ENCODE data around the gene MGAT4A. TPM values are rescaled to one million over a fixed set of nuclear protein-coding genes. Genes with fewer than 3 reads are reported as not detected.

MGAT4A gene
- total RNA-seq, 2 experiments from 2014 or later: 124 to 152 TPM

GRCh38 chr2:98572211-98572610 is 158.7 kb downstream of the MGAT4A start:
- Mint-ChIP-seq H3K4me3 (no peak overlapping the region), H3K27ac (no peak overlapping the region), H3K4me1 (peaks cover 1% of the 10 kb centered on the region), H3K9me3 (no peaks in the 10 kb centered on the region), H3K27me3 (no peaks in the 10 kb centered on the region), H3K36me3 (peaks cover 11% of the 10 kb centered on the region)
- no peak for DNase-seq
- POLR2A ChIA-PET: no interaction called here
- ATAC-seq (ENCODE audit: low read depth): no peak

GRCh38 chr2:98571796-98572195 is 159.1 kb downstream of the MGAT4A start:
- Mint-ChIP-seq H3K9me3 (no peaks in the 10 kb centered on the region), H3K27ac (no peak overlapping the region), H3K27me3 (no peaks in the 10 kb centered on the region), H3K36me3 (peaks cover 11% of the 10 kb centered on the region), H3K4me1 (peaks cover 1% of the 10 kb centered on the region), H3K4me3 (no peak overlapping the region)
- no peak for DNase-seq
- POLR2A ChIA-PET: no interaction called here
- ATAC-seq (ENCODE audit: low read depth): no peak

DNA sequence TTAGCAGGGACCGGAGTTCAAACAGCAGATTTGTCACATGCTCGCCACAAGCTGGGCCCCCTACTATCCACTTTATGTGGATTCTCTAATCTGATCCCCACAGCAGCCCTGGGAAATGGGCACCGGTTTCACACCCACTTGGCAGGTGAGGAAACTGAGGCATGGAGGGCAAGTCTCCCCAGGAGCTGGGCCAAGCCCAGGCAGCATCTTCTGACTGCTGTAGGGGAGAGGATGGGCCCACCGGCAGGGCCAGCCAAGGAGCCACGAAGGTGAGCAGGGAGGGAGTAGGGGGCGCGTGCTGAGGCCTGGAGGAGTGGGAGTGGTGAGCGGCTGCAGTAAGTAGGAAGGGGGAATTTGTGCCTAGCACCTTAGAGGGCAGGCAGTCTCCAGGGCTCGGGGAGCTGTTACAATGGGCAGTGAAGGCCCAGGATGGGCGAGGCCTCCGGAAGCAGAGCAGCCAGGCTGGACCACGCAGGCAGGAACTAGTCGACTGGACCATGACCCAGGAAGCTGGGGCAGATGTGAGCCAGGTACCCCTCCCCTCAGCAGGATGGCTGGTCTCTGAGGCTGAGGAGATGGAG is 159.7 kb downstream of the MGAT4A start:
- peaks cover 15% of the 10 kb centered on the region for H3K36me3 Mint-ChIP-seq
- no peak overlapping the region for H3K27ac Mint-ChIP-seq
- no peak overlapping the region for H3K4me3 Mint-ChIP-seq
- no peaks in the 10 kb centered on the region for H3K9me3 Mint-ChIP-seq
- POLR2A ChIA-PET: interaction anchor here (0.6 kb wide), 1 partner anchor 13 kb away, joined by 3 read pairs; no protein-coding TSS in a partner anchor
- H3K27me3 Mint-ChIP-seq: no peaks in the 10 kb centered on the region
- H3K4me1 Mint-ChIP-seq: peaks cover 3% of the 10 kb centered on the region
- ATAC-seq (ENCODE audit: low read depth) (no peak), DNase-seq (no peak)

- no peak overlapping the region for H3K4me3 Mint-ChIP-seq
- peaks cover 19% of the 10 kb centered on the region for H3K36me3 Mint-ChIP-seq
- no peak for ATAC-seq (ENCODE audit: low read depth)
- peaks cover 6% of the 10 kb centered on the region for H3K4me1 Mint-ChIP-seq
- no peaks in the 10 kb centered on the region for H3K27me3 Mint-ChIP-seq
- H3K9me3 Mint-ChIP-seq: no peaks in the 10 kb centered on the region
- no peak for DNase-seq
- peak overlapping the region; percentile 34 for H3K27ac Mint-ChIP-seq
- POLR2A ChIA-PET: no interaction called here
Measured at GRCh38 chr2:98570356-98570755, 160.6 kb downstream of the MGAT4A start.

DNA sequence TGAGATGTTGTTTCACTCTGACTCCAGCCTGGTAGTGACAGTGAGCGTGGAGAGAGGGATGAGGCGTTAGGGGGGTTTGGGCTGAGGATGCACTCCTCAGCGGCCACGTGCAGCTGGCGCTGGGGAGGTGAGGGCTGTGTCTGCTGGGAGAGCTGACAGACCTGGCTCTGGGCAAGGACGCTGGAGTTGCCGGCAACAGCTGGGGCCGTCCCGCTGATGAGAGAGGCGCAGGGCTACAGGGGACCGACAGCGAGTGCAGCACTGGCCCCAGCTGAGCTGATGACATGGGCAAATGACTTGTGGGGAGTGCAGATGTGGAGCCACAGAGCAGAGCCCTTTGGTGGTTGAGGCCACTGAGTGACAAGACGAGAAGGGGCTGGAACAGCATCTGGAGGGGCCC is 161.0 kb downstream of the MGAT4A start:
- Mint-ChIP-seq H3K4me1 (peaks cover 6% of the 10 kb centered on the region), H3K9me3 (no peaks in the 10 kb centered on the region), H3K27ac (peak overlapping the region; percentile 59), H3K36me3 (peaks cover 18% of the 10 kb centered on the region), H3K27me3 (no peaks in the 10 kb centered on the region), H3K4me3 (no peak overlapping the region)
- DNase-seq (no peak), ATAC-seq (ENCODE audit: low read depth) (no peak)
- POLR2A ChIA-PET: no interaction called here

DNA sequence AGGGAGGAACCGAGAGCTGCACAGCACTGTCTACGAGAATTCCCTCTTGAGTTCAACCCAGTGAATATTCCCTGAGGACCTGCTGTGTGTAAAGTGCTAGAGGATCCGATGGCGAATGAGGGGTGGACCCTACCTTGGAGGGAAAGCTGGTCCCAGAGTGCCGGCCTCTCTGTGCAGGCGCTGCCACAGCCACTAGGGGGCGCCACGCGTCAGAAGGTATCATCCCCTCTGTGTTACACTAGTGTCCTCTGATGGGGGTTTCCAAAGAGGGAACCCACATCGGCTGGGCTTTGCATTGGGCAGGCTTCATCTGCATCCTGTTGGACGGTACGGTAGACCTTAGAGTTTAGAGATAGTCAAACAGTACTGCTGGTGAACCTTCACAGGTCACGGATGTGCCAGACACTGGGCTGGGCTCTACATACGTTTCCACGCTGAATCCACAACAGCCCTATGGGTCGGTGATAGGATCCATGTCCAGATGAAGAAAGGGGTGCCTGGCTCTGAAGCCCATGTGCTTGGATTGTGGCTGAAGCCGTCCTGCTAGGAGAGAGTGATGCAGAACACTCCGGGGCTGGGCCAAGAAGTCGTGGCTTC is 161.6 kb downstream of the MGAT4A start:
- H3K27ac Mint-ChIP-seq: no peak overlapping the region
- no peaks in the 10 kb centered on the region for H3K27me3 Mint-ChIP-seq
- POLR2A ChIA-PET: no interaction called here
- peaks cover 6% of the 10 kb centered on the region for H3K4me1 Mint-ChIP-seq
- no peak overlapping the region for H3K4me3 Mint-ChIP-seq
- peak; percentile 78 for DNase-seq
- peaks cover 18% of the 10 kb centered on the region for H3K36me3 Mint-ChIP-seq
- no peaks in the 10 kb centered on the region for H3K9me3 Mint-ChIP-seq
- peak; percentile 51 for ATAC-seq (ENCODE audit: low read depth)

Other genes with a start within 250 kb of the MGAT4A start
- 10 to 100 TPM; 36.2 to 36.7 TPM for gene COA5, start 122.6 kb downstream of the MGAT4A start, total RNA-seq
- gene UNC50, start 122.5 kb downstream of the MGAT4A start, total RNA-seq: 10 to 100 TPM; 31.3 to 34.9 TPM
- gene CRACDL, start 205.1 kb upstream of the MGAT4A start, total RNA-seq: 1 to 10 TPM in 1 of 2 experiments, under 1 TPM in 1; 0.61 to 2.3 TPM

All from activated naive CD8-positive, alpha-beta T cell treated with anti-CD3 and anti-CD28 coated beads, Interleukin-2, amount 10 ng/mL, durations not matched to agents 7 days and 5 days (primary cell).